ENCODE results near the gene IPO4. TPM values are rescaled to one million over a fixed set of nuclear protein-coding genes. Genes with fewer than 3 reads are reported as not detected.

Gene IPO4
- total and polyA plus RNA-seq, 2 of the 13 experiments (the other 11 are each of a cell fraction or from before 2014, with no cell fraction given): 39.0 to 179 TPM

GRCh38 chr14:24215495-24216344 lies 27.1 kb upstream of the IPO4 start, which contains the start of gene MDP1 (continued):
- TF ChIP-seq ZNF280B (CRISPR knock-in tag; IDR thresholded peaks at IDR 0.05; ENCODE audit: borderline replicate concordance) (peak; percentile 99), ZNF615 (CRISPR knock-in tag; IDR thresholded peaks at IDR 0.05; ENCODE audit: borderline replicate concordance) (peak; percentile 98), KMT2A (CRISPR knock-in tag; IDR thresholded peaks at IDR 0.05) (peak; percentile 99), ZFP62 (CRISPR knock-in tag; IDR thresholded peaks at IDR 0.05) (peak; percentile 64; the same call in 1 of the 2 replicates), ZBTB39 (CRISPR knock-in tag; IDR thresholded peaks at IDR 0.05) (peak; percentile 38; the same call in 1 of the 2 replicates), SKIL (CRISPR knock-in tag; IDR thresholded peaks at IDR 0.05; ENCODE audit: borderline replicate concordance) (no peak; the same call in 1 of the 2 replicates), ZBTB20 (CRISPR knock-in tag; IDR thresholded peaks at IDR 0.05; ENCODE audit: borderline replicate concordance, low read depth) (peak; percentile 93), MAZ (IDR thresholded peaks at IDR 0.05; ENCODE audit: borderline replicate concordance, low read depth, low read length) (peak; percentile 79; the same call in 1 of the 2 replicates), MAZ (CRISPR knock-in tag; IDR thresholded peaks at IDR 0.05; ENCODE audit: low read depth) (peak; percentile 95), ZNF737 (CRISPR knock-in tag; IDR thresholded peaks at IDR 0.05; ENCODE audit: borderline replicate concordance) (no peak), GPN1 (CRISPR knock-in tag; IDR thresholded peaks at IDR 0.05; ENCODE audit: borderline replicate concordance) (peak; percentile 37; the same call in 1 of the 2 replicates), RELA (CRISPR knock-in tag; IDR thresholded peaks at IDR 0.05) (peak; percentile 98), SP4 (CRISPR knock-in tag; IDR thresholded peaks at IDR 0.05) (peak; percentile 86), ZNF850 (CRISPR knock-in tag; conservative IDR thresholded peaks at IDR 0.05) (no peak), ZNF549 (CRISPR knock-in tag; IDR thresholded peaks at IDR 0.05) (no peak), POLR2AphosphoS5 (IDR thresholded peaks at IDR 0.05; ENCODE audit: low read depth, low read length) (peak; percentile 92), ATF7 (IDR thresholded peaks at IDR 0.05) (peak; percentile 47), ATF7 (CRISPR knock-in tag; IDR thresholded peaks at IDR 0.05) (peak; percentile 91)
- TF ChIP-seq, protein P1, sequence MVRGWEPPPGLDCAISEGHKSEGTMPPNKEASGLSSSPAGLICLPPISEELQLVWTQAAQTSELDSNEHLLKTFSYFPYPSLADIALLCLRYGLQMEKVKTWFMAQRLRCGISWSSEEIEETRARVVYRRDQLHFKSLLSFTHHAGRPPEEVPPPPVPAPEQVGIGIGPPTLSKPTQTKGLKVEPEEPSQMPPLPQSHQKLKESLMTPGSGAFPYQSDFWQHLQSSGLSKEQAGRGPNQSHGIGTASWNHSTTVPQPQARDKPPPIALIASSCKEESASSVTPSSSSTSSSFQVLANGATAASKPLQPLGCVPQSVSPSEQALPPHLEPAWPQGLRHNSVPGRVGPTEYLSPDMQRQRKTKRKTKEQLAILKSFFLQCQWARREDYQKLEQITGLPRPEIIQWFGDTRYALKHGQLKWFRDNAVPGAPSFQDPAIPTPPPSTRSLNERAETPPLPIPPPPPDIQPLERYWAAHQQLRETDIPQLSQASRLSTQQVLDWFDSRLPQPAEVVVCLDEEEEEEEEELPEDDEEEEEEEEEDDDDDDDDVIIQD (CRISPR knock-in tag; IDR thresholded peaks at IDR 0.05; ENCODE audit: low read depth): peak; percentile 100
- TF ChIP-seq, protein P2, sequence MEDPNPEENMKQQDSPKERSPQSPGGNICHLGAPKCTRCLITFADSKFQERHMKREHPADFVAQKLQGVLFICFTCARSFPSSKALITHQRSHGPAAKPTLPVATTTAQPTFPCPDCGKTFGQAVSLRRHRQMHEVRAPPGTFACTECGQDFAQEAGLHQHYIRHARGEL (CRISPR knock-in tag; IDR thresholded peaks at IDR 0.05): peak; percentile 95
- TF ChIP-seq, protein P3, sequence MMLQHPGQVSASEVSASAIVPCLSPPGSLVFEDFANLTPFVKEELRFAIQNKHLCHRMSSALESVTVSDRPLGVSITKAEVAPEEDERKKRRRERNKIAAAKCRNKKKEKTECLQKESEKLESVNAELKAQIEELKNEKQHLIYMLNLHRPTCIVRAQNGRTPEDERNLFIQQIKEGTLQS (CRISPR knock-in tag; IDR thresholded peaks at IDR 0.05): peak; percentile 93

Measured in HepG2 (cell line).